Stimulated activated naive CD8-positive, alpha-beta T cell treated with anti-CD3 and anti-CD28 coated beads, Interleukin-15, amount 100 ng/mL, for 72 hours (primary cell): Measurements from ENCODE around the gene TRIP12.
"Not testable (repeated sequence)": the region's sequence is repeated elsewhere in the genome, so short reads cannot be mapped to it uniquely, and the experiment has no call there.

ENCODE experiments used
- ATAC-seq: fragments of 150-1000 bp; cut with Tn5 transposase; 2 replicates; pipeline ENCODE4 v1.10.0; 2021; ENCODE audit warnings: mild to moderate bottlenecking, moderate library complexity
- DNase-seq, 2 donors: peaks; one replicate each; pipeline ENCODE4 v3.0.0; 2021 to 2022
- H3K27ac Mint-ChIP-seq, 2 donors: one replicate each; pipeline ENCODE4 v1.8.0; 2022; ENCODE audit warnings: mild to moderate bottlenecking in 2 of 2, mixed read lengths in 2 of 2, moderate library complexity in 2 of 2
- H3K27me3 Mint-ChIP-seq: one replicate; pipeline ENCODE4 v1.8.0; 2022; ENCODE audit warnings: mixed read lengths
- H3K4me1 Mint-ChIP-seq: one replicate; pipeline ENCODE4 v1.8.0; 2022; ENCODE audit warnings: mild to moderate bottlenecking, mixed read lengths
- H3K4me3 Mint-ChIP-seq, 2 donors: one replicate each; pipeline ENCODE4 v1.8.0; 2022; ENCODE audit warnings: mild to moderate bottlenecking in 2 of 2, mixed read lengths in 2 of 2, moderate library complexity in 1 of 2
- H3K9me3 Mint-ChIP-seq, 2 donors: one replicate each; pipeline ENCODE4 v1.8.0; 2022; ENCODE audit warnings: mixed read lengths in 2 of 2

TRIP12 gene

DNA sequence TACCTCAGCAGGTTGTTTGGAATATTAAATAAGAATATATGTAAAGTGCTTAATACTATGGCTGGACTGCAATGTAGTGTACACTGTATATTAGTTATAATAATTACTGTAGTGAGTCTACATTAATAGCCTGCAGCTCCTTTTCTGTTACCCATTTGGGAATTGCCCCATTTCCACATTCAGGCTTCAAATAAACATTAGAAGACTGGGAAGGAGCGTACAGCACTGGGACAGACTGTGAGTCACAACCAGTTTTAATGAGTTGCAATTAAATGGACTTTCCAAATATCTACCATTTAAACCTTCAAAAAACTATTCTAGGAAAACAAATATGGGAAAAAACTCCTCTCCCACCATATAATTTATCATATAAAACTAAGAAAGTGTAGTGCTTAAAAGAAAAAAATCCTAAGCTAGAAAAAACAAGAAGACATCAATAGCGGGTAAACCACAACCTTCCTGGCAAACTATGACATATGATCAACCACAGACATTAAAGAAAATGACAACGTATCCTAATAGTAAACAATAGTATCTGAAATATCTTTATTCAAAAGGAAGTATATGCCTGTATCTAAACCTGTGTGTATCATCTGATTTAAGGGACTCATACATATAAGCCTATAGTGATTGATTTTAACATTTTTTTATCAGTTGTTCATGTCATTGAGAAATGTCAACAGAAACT is 86.1 kb downstream of the TRIP12 start:
- no peak overlapping the region for H3K27ac Mint-ChIP-seq
- H3K4me3 Mint-ChIP-seq: no peak overlapping the region
- H3K9me3 Mint-ChIP-seq: no peaks in the 10 kb centered on the region
- H3K4me1 Mint-ChIP-seq: peaks cover 61% of the 10 kb centered on the region
- no peak for DNase-seq
- H3K27me3 Mint-ChIP-seq: no peaks in the 10 kb centered on the region
- peak; percentile 49 for ATAC-seq

DNA sequence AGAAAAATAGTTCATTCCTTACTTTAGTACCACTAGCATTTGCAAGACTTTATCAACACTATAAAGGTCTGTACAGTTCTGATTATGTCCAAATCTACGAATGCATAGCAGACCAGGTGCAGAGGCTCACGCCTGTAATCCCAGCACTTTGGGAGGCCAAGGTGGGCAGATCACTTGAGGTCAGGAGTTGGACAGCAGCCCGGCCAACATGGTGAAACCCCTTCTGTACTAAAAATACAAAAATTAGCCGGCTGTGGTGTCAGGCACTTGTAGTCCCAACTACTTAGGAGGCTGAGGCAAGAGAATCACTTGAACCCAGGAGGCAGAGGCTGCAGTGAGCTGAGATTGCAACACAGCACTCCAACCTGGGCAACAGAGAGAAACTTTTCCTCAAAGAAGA is 87.4 kb downstream of the TRIP12 start:
- H3K4me1 Mint-ChIP-seq: peaks cover 57% of the 10 kb centered on the region
- not testable (repeated sequence) for H3K4me3 Mint-ChIP-seq, H3K9me3 Mint-ChIP-seq, ATAC-seq, DNase-seq, H3K27ac Mint-ChIP-seq, H3K27me3 Mint-ChIP-seq

DNA sequence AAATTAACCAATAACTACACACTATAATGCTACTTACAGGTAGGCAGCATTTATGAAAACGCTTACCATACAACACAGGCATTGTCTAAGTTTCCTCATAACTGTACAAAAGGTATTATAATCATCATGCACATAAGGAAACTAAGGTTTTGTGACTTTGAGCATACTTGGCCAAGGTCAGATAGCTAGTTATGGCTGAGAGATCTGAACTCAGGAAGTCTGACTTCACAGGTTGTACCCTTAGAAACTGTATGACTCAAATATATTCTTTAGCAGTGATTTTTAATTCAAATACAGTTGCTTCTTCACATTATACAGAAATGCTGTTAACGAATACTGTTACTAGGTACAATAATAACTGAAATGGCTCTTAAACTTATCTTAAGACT is 89.3 kb downstream of the TRIP12 start:
- Mint-ChIP-seq H3K4me1 (peaks cover 55% of the 10 kb centered on the region), H3K4me3 (no peak overlapping the region), H3K27ac (no peak overlapping the region), H3K27me3 (no peaks in the 10 kb centered on the region), H3K9me3 (no peaks in the 10 kb centered on the region)
- ATAC-seq (no peak), DNase-seq (no peak)

DNA sequence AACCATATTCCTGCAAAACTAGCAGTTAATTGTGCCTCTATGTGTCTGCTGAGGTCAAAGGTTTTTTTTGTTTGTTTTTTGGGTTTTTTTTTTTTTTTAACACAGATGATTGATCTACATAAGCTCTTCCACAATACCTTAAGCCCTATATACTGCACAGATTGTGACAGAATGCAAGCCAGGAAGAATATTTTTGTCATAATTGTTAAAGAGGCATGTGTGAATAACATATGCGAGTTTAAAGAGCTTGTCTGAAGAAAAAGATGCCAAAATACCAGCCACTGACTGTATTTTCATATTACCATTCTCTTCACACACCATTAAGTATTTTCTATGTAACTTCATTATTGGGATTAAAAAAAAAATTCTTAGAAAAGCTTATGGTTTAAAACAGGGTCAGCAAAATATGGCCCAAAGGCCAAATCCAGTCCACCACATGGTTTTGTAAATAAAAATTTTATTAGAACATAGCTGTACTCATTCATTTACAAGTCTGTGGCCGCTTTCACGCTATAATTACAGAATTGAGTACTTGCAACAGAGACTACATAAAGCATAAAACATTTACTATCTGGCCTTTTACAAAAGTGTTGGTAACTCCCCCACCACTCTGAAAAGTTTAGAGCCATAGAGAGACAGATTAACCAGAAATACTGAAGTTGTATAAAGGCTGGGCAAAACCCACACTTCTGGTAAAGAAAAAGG is 89.9 kb downstream of the TRIP12 start:
- DNase-seq (no peak), ATAC-seq (no peak)
- peaks cover 50% of the 10 kb centered on the region for H3K4me1 Mint-ChIP-seq
- no peaks in the 10 kb centered on the region for H3K9me3 Mint-ChIP-seq
- H3K27ac Mint-ChIP-seq: no peak overlapping the region
- H3K27me3 Mint-ChIP-seq: no peaks in the 10 kb centered on the region
- no peak overlapping the region for H3K4me3 Mint-ChIP-seq

DNA sequence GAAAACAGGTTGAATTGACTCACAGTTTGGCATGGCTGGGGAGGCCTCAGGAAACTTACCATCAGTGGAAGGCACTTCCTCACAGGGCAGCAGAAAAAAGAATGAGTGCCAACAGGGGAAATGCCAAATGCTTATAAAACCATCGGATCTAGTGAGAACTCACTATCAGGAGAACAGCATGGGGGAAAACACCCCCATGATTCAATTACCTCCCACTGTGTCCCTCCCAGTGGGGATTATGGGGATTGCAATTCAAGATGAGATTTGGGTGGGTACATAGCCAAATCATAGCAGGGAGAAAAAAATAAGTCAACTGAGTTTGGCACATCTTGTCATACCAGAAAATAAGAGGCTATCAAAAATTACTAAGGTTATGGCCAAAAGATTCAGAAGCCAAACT is 96.3 kb downstream of the TRIP12 start:
- Mint-ChIP-seq H3K27ac (no peak overlapping the region), H3K27me3 (no peaks in the 10 kb centered on the region), H3K4me3 (no peak overlapping the region), H3K9me3 (peaks cover 5 to 7% of the 10 kb centered on the region in 2 donors), H3K4me1 (peaks cover 27% of the 10 kb centered on the region)
- ATAC-seq (no peak), DNase-seq (no peak)

DNA sequence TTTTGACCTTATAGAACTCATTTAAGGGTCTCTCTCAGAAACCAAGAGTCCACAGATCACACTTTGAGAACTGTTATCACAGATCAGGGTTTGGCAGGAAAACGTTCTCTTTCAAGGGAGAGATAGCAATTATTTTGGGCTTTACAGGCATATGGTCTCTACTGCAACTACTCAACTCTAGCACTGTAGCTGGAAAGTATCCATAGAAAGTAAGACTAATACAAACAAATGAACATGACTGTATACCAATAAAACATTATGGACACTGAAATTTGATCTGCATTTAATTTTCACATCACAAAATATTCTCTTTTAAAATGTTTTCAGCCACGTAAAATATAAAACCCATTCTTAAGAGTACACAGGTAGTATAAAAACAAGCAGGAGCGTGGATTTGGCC is 100.5 kb downstream of the TRIP12 start:
- DNase-seq (no peak), ATAC-seq (no peak)
- Mint-ChIP-seq H3K27me3 (no peaks in the 10 kb centered on the region), H3K9me3 (peaks cover 5 to 7% of the 10 kb centered on the region in 2 donors), H3K4me1 (peaks cover 27% of the 10 kb centered on the region), H3K4me3 (no peak overlapping the region), H3K27ac (no peak overlapping the region)

DNA sequence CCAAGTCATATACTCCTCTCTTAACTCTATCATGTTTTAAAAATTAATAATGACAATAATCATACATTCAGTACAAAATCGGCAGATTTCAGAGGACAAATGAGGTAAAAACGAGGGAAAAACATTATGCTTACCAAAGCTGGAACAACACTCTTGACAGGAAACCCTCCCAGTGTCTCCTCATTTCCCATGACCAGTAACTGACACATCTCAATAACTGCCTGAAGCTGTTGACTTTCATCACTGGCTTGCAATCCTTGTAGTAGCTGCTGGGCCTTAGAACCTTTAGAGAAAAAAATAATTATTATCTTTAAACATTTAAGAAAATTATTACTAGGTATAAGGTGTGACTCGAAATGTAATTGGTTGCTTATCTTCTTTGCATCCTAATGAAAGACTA is 103.6 kb downstream of the TRIP12 start:
- no peaks in the 10 kb centered on the region for H3K9me3 Mint-ChIP-seq
- DNase-seq (no peak), ATAC-seq (no peak)
- H3K27ac Mint-ChIP-seq: no peak overlapping the region
- peaks cover 21% of the 10 kb centered on the region for H3K4me1 Mint-ChIP-seq
- no peaks in the 10 kb centered on the region for H3K27me3 Mint-ChIP-seq
- H3K4me3 Mint-ChIP-seq: no peak overlapping the region

DNA sequence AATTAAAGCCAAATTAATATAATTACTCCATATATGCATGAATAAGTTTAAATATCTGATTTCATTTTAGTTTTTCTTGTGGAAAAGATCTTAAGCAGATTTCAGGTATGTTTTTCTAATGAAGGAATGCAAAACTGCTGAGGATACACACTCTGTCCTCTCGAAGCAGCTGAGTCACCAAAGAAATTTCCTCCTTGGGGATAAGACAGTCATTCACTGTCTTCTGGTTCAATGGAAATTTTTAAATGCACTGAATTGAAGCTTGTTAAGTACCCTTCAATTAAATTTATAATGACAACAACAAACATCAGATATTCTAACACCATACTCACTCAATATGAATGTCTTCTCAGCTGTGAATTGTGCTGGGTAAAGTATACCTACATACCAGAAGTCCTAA is 106.0 kb downstream of the TRIP12 start:
- Mint-ChIP-seq H3K27me3 (no peaks in the 10 kb centered on the region), H3K4me3 (no peak overlapping the region), H3K27ac (no peak overlapping the region), H3K4me1 (no peaks in the 10 kb centered on the region), H3K9me3 (no peaks in the 10 kb centered on the region)
- no peak for ATAC-seq
- DNase-seq: no peak

DNA sequence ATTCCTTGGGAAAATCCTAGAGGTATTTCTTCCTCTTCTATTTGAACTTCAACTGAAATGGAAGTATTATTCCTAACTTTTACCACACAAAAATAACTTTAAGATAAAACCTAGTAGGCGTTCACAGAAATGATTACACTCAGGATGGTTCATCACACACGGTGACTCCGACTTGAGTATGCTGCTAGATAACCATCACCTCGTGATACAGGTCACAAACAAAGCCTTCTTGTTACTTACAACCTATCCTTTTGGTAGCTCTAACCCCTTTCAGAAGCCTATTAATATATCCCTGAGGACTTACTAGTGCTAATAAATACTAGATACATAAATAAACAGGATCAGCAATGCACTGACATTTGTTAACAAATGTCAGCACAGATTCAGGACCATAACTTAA is 106.5 kb downstream of the TRIP12 start:
- no peaks in the 10 kb centered on the region for H3K9me3 Mint-ChIP-seq
- no peaks in the 10 kb centered on the region for H3K4me1 Mint-ChIP-seq
- no peak overlapping the region for H3K4me3 Mint-ChIP-seq
- H3K27me3 Mint-ChIP-seq: no peaks in the 10 kb centered on the region
- H3K27ac Mint-ChIP-seq: no peak overlapping the region
- DNase-seq (no peak), ATAC-seq (no peak)

DNA sequence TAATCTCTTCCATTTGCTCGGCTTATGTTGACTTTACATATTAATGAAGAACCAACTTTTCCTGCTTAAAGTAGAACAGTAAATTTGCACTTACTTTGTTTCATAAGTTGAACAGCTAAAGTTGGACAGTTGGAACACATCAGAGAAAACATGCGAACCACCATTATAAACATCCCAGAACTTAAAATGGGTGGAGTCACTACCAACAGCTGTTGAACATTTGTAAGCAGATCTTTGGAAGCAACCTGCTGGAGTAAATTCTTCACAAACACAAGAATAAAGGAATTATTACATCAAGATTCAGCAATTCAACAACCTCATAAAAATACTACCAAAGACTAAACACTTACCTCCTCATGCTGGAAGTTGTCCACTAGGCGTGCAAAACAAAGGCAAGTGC is 111.0 kb downstream of the TRIP12 start:
- Mint-ChIP-seq H3K27ac (no peak overlapping the region), H3K9me3 (no peaks in the 10 kb centered on the region), H3K4me3 (no peak overlapping the region), H3K4me1 (no peaks in the 10 kb centered on the region), H3K27me3 (no peaks in the 10 kb centered on the region)
- DNase-seq (no peak), ATAC-seq (no peak)

DNA sequence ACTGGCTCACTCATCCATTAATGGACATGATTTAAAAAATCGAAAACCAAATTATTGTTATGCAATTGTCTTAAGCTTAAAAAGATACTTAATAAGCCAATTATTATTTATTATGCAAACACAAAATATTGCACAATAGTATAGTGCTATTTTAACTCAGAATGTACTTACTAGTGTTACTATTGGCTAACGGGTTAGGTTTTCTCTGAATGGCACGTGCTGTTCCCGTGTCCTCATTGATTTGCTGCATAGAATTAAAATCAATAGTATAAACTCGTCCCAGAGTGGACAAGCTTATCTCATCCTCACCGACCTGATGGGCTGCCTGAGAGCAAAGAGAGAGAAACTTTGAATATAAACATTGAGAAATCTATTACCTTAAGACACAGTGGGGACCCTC is 116.2 kb downstream of the TRIP12 start:
- ATAC-seq: no peak

DNA sequence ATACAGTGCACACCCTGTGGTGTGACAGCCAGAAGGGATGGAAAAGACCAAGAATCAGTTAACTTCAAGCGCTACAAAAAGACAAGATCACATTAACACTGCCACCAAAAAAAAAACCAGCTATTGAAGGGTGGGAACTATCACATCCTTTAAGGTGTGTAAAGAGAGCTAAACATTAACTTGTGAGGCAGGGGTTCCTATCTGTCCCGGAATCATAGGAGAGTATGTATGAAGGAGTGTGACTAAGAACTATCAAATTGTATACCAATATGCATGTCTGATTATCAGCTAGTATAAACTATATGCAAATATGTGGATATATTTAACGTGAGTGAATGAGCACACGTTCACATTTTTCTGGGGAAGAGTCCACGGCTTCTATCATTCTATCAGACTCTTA is 119.0 kb downstream of the TRIP12 start:
- Mint-ChIP-seq H3K27me3 (no peaks in the 10 kb centered on the region), H3K4me1 (no peaks in the 10 kb centered on the region), H3K4me3 (no peak overlapping the region), H3K9me3 (no peaks in the 10 kb centered on the region), H3K27ac (no peak overlapping the region)
- DNase-seq (no peak), ATAC-seq (no peak)

More for the DNA sequence above, 116.2 kb downstream of the TRIP12 start:
- Mint-ChIP-seq H3K4me1 (no peaks in the 10 kb centered on the region), H3K27ac (peak overlapping the region in 1 of 2 donors; percentile 19), H3K4me3 (no peak overlapping the region), H3K27me3 (no peaks in the 10 kb centered on the region), H3K9me3 (no peaks in the 10 kb centered on the region)
- no peak for DNase-seq

DNA sequence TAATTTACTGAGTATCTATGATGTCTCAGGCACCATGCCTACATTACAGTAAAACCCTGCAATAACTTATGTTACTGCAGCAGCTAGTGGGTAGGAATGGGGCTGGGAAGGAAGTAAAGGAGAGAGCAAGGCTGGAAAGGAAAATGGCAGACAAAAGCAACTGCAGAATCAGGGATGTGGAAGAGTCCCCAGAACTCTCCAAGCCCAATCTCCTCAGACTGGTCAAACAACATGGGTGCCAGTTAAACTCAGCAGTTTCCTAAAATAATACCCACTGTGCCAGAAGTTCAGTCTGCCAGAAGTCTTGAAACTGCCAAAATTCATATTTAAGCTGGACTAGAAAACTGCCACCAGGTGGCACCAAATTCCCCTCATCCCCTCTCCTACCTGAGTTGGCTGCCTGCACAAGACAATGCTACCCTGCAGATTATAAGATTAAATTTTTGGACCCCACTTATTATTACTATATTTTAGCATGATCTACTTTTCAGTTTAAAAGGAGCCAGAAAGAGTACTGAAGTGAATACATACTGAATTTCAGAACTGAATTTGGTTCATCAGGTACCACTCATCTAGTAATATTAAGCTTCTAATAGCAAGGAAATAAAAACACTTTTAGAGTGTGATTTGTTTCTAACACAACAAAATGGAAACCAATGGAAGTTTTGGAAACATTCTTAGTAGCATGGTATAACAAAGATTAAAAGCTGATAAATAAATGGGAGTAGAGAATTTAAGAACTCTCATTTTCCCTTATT is 120.6 kb downstream of the TRIP12 start:
- no peak overlapping the region for H3K27ac Mint-ChIP-seq
- H3K9me3 Mint-ChIP-seq: no peaks in the 10 kb centered on the region
- peak; percentile 81 for ATAC-seq

DNA sequence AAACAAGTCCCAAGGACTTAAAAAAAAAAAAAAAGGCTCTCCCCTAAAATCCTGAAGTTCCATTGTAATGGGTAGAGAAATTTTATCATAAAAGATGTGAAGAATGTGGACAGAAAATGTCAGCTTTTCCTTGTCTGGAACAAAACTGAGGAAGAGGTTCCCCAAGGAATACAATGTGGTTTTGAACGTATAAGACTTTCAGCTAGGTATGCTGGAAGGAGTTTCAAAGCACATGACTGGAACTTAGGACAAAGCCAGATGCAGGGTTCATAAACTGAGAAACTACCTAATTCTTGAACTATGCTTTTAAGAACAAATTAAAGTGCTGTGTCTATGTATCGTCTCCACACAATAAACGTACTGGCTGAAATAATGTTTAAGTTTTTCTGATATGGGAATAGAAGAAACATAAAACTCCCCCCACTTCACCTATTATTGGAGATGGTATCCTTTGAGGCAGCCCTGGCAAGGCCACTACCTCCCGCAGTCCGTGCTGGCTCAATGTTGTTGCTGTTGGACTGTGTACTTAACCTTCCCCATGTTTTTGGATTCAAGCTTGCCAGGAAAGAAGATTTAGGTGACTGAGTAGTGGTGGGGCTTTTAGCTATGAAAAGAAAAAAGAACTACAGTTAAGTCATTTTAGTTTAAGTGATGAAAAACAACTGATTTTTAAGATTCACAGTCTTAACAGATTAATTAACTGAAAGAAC is 123.2 kb downstream of the TRIP12 start:
- H3K9me3 Mint-ChIP-seq: no peaks in the 10 kb centered on the region
- H3K27me3 Mint-ChIP-seq: no peaks in the 10 kb centered on the region
- H3K27ac Mint-ChIP-seq: no peak overlapping the region
- no peak for ATAC-seq
- no peak for DNase-seq
- no peaks in the 10 kb centered on the region for H3K4me1 Mint-ChIP-seq
- no peak overlapping the region for H3K4me3 Mint-ChIP-seq

More for the DNA sequence above, 120.6 kb downstream of the TRIP12 start:
- no peaks in the 10 kb centered on the region for H3K4me1 Mint-ChIP-seq
- no peaks in the 10 kb centered on the region for H3K27me3 Mint-ChIP-seq
- DNase-seq: peak; percentile 53 to 66
- H3K4me3 Mint-ChIP-seq: no peak overlapping the region

DNA sequence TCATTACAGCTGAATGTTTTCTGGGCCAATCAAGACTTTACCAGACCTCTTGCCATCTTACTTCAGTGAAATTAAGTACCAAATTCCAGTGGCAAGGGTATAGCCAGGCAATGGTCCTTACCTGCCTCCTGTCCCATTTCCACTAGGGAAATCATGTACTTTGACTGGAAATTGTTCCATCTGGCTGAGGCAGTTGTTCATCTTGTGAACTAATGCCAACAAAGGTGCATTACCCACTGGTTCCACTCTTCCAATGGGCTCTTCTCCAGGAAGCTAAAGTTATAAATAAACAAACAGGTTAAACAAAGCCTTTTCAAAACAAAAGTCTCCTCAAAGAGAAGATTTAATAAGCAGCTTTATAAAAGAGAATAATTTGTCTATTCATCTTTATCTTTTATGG is 126.8 kb downstream of the TRIP12 start:
- H3K4me3 Mint-ChIP-seq: no peak overlapping the region
- H3K4me1 Mint-ChIP-seq: peaks cover 7% of the 10 kb centered on the region
- no peaks in the 10 kb centered on the region for H3K9me3 Mint-ChIP-seq
- ATAC-seq (no peak), DNase-seq (no peak)
- H3K27me3 Mint-ChIP-seq: no peaks in the 10 kb centered on the region
- no peak overlapping the region for H3K27ac Mint-ChIP-seq

DNA sequence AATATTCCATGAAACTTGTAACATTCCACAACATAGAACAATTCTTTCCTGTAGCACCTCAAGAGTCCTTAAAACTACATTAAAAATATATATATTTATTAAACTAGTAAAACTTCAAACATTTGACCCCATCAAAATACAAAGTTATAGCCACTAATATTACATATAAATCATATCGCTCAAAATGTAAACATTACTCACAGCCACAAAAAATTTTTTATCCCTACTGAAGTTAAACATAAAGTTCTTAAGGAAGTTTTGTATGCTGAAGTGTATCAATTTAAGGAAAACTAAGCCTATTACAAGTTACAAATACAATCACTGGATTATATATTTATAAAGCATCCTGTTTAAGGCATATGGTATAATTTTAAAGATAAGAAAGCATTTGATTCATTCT is 127.2 kb downstream of the TRIP12 start:
- H3K27ac Mint-ChIP-seq: no peak overlapping the region
- H3K4me1 Mint-ChIP-seq: peaks cover 7% of the 10 kb centered on the region
- ATAC-seq (no peak), DNase-seq (no peak)
- H3K4me3 Mint-ChIP-seq: no peak overlapping the region
- H3K27me3 Mint-ChIP-seq: no peaks in the 10 kb centered on the region
- no peaks in the 10 kb centered on the region for H3K9me3 Mint-ChIP-seq
